Esophagus muscularis mucosa (tissue), 3 donors: Measurements from ENCODE around the gene TBL3.

Source experiments
- EP300 ChIP-seq: sonication (generic); formaldehyde crosslinking; IDR thresholded peaks from one replicate; pipeline ENCODE4 v1.6.1; 2017; ENCODE audit warnings: antibody characterized with exemption
- TF ChIP-seq, protein P1 (sequence below), 3 experiments: fragments of 200-600 bp in 2 of 3; fragments of 450-650 bp in 1 of 3; sonication (generic) in 2 of 3; IDR thresholded peaks; one replicate each; pipeline ENCODE4 v1.5.1; 2017 to 2019; ENCODE audit warnings: antibody characterized with exemption in 3 of 3, mild to moderate bottlenecking in 2 of 3, moderate library complexity in 1 of 3

DNA sequence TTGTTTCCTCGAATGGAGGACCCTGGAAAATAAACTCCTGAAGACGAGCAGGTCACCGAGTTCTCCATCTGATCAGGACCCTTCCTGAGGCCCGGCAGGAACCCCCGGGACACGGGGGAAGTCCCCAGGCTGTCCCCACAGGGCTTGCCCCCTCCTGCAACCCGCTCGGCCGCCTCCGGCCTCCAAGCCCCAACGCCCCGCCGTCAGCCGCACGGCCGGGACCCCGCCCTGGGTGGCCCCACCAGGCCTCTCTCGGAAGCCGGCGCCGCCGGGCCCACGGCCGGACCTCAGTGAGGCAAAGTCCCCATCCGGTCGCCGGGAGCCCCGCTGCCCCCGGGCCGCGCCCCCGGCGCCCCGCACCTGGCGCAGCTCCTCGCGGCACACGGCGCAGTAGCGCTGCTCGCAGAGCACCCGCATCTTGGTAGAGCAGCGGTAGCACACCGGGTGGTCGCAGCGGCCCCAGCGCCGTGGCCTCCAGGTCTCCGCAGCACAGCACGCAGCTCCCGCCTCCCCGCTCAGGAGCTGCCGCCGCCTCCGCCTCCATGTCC, 37.4 kb downstream of the TBL3 start:
- TF ChIP-seq, protein P1, sequence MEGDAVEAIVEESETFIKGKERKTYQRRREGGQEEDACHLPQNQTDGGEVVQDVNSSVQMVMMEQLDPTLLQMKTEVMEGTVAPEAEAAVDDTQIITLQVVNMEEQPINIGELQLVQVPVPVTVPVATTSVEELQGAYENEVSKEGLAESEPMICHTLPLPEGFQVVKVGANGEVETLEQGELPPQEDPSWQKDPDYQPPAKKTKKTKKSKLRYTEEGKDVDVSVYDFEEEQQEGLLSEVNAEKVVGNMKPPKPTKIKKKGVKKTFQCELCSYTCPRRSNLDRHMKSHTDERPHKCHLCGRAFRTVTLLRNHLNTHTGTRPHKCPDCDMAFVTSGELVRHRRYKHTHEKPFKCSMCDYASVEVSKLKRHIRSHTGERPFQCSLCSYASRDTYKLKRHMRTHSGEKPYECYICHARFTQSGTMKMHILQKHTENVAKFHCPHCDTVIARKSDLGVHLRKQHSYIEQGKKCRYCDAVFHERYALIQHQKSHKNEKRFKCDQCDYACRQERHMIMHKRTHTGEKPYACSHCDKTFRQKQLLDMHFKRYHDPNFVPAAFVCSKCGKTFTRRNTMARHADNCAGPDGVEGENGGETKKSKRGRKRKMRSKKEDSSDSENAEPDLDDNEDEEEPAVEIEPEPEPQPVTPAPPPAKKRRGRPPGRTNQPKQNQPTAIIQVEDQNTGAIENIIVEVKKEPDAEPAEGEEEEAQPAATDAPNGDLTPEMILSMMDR (IDR thresholded peaks at IDR 0.05): no peak
- no peak for TF ChIP-seq EP300
